Measurements from ENCODE around the gene CAMK1.

CAMK1 gene

DNA sequence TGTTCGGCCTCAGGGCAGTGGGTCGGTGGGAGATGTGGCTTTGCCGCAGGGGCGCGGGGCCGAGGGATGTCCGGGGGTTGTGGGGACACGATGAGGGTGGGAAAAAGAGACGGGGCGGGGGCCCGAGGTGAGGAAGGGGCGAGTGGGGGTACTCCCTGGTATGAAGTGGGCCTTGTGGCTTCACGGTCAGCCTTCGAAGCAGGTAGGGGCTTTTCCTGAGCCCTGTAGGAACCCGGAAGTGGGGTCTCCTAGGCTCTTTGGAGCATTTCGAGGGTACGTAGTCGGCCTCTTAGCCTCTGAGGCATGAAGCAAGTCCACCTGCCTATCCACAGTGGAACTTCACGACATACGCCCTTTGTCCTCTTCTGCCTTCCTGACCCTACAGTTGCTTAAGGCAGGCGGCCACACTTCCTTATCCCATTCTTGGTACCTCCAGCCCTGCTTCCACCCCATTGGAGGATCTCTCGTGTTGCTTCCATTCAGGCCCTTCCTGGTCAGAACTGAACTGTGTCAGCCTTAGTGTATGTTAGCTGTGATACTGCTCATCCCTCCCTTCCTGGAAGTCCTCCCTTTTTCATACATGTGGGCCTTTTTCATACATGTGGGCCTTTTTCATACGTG is 23.5 kb upstream of the CAMK1 start:
- DNase-seq (ENCODE audit: low spot score), result no peak

DNA sequence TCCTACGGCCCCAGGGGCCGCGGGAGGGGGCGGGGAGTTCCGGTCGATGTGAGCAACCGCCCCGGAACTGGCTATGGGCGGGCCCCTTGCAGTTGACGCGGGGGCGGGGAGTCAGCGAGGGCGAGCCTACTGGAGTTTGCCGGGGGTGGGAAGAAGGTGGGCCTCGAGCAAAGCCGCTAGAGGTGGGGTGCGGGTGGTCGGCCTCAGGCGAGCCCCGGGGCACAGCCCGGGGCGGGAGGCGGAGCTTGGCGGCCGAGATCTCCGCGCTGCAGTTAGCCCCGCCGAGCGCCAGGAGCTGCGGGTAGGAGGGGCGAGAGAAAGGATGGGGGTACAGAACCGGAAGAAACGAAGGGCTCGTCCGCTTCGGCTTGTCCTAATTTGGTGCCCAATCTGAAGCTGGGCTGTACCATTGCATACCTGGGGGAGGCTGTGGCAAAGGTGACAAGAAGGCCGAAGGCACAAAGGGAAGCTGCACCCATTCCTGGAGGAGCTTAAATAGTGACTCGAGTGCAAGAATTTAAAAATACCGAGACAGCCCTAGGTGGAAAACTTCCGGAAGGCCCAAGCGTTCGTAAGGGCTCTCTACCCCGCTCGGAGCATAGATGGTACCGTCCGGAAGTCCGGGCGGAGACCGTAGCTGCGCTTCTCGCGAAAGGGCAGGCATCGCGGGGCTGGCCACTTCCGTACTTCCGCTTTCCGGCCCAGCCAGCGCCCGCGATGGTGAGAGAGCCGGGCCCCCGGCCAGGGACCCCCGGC is 22.8 kb upstream of the CAMK1 start, which contains the start of the genes ARPC4 and TADA3:
TSS of gene ARPC4 (plus strand) at position 678 of the 756 bp plus-strand sequence. CDS start at position 718, 40 bp downstream.
TSS of gene TADA3 (minus strand) at position 69 of the 756 bp plus-strand sequence. CDS start 1,007 bp downstream, outside the sequence.
- DNase-seq (ENCODE audit: low spot score), result peak; percentile 97

- DNase-seq (ENCODE audit: low spot score), result no peak
These were observed 22.1 kb upstream of the CAMK1 start for GRCh38 chr3:9791790-9792404.

DNA sequence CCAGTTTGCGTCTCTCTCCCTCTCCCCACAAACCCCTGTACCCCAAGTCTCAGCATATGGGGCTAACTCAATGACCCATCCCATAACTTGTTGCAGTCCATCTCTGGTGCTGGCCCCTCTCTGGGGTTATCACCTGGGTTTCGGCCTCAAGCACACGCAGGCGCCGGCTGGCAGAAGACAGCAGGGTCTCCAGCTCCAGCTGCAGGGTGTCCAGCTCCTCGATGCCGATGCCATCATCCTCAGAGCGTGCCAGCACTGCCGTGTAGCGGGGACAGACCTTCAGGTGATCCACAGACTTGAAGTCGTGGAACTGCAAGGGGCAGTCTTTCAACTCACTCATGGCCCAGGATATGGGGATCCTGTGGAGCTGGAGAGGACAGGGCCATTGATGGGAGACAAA is 21.4 kb upstream of the CAMK1 start:
- no peak for DNase-seq (ENCODE audit: low spot score)

GRCh38 chr3:9787714-9788113 is 18.0 kb upstream of the CAMK1 start:
- no peak for DNase-seq (ENCODE audit: low spot score)

- no peak for DNase-seq (ENCODE audit: low spot score)
These were observed 17.3 kb upstream of the CAMK1 start for GRCh38 chr3:9786825-9787669.

GRCh38 chr3:9786209-9786739 is 16.5 kb upstream of the CAMK1 start:
- no peak for DNase-seq (ENCODE audit: low spot score)

DNA sequence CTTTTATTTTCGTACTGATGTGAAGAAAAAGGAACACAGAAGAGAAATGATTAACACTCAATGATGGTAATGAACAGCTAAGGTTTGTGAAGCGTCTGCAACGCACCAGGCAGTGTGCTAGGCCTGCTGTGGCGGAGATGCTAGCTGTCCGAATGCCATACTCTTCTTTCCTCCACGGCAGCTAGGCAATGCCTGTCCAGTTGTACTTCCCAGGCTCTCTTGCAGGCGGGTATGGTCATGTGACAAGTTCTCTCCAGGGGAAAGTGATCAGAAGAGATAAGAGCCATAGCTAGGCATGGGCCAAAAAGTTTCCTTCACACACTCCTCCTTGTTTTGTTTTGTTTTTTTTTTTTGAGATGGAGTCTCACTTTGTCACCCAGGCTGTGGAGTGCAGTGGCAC is 15.9 kb upstream of the CAMK1 start:
- DNase-seq (ENCODE audit: low spot score), result no peak

- DNase-seq (ENCODE audit: low spot score), result no peak
These were observed 15.2 kb upstream of the CAMK1 start for GRCh38 chr3:9784965-9785364.

GRCh38 chr3:9783954-9784353 is 14.2 kb upstream of the CAMK1 start:
- peak; percentile 62 for DNase-seq (ENCODE audit: low spot score)

DNA sequence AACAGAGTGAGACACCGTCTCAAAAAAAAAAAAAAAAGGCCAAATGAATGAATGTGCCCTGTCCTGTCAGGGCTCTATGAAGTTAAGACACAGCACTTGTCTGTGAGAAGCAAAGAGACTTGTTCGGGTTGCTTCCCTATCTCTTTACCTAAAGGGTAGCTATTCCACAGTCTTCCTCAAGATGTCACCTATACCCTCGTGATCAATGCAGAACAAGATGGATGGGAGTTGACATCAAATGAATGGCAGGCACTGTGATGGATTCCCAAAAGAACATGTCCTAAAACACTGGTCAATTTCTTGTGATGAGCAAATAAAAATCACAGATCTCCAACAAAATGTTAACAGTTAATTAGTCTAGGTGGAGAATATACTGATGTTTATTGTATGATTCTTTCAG is 13.0 kb upstream of the CAMK1 start:
- DNase-seq (ENCODE audit: low spot score), result peak; percentile 52

GRCh38 chr3:9781978-9782603 is 12.3 kb upstream of the CAMK1 start:
- DNase-seq (ENCODE audit: low spot score), result no peak

- no peak for DNase-seq (ENCODE audit: low spot score)
These were observed 11.8 kb upstream of the CAMK1 start for GRCh38 chr3:9781551-9781950.

DNA sequence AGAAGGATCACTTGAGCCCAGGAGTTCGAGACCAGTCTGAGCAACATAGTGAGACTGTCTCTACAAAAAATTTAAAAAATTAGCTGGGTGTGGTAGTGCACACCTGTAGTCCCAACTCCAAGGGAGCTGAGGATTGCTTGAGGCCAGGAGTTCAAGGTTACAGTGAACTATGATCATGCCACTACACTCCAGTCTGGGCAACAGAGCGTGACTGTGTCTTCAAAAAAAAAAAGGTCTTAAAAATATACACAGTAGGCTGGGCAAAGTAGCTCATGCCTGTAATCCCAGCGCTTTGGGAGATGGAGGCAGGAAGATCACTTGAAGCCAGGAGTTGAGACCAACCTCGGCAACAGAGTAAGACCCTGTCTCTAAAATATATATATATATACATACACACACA is 11.2 kb upstream of the CAMK1 start:
- DNase-seq (ENCODE audit: low spot score), result no peak

- DNase-seq (ENCODE audit: low spot score), result no peak
These were observed 10.7 kb upstream of the CAMK1 start for GRCh38 chr3:9780458-9780812.

DNA sequence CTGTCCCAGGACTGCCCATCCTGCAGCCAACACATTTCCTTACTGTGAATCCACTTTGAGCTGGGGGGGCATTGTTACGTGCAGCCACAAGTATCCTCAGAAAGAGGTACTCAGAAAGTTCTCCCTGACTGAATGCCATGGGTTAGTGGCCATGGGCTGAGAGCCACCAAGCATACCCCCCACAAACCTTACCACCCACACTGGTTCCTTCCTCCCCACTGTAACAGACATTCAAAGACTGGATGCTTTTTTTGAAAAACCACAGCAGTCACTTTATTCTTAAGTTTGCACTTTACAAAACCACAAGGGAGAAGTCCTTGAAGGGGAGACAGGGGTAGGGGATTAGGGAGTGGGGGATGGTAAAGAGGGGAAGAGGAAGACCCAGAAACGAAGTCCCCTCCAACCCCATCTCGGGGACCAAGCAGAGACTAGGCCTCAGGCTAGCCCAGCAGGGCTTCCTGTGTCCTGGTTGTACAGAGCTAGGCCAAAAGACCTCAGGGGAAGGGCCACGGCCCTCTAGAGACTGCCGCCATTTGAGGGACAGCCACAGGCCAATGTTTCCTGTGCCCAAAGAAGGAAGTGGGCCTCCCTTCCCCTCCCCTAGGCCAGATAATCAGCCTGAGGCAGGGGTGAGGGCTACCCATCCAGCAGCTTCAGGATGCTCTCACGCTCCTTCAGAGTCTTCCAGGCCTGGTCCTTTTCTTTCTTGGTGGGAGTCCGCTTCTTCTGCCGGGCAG is 10.1 kb upstream of the CAMK1 start:
- DNase-seq (ENCODE audit: low spot score), result peak; percentile 71

DNA sequence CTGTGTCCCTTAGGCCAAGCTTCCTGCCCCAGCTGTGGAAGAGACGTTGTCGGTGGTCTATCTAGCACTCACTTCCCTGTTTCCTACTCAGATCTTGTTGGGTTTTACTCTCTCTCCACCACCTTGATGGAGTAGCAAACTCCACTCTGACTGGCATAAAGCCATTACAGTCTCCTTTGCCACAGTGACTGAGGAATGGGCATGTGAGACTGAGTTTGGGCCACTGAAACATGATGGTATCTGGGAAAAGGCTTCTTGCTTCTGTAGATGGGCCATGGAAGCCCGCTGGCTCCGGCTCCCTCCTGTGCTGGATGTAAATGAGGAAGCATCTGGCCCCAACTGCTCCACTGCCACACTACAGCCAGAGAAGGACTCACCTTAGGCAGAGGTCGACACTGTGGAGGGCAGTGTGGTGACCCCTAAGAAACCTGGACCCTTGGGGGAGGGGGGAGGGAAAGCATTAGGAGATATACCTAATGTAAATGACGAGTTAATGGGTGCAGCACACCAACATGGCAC is 9.4 kb upstream of the CAMK1 start:
- DNase-seq (ENCODE audit: low spot score), result no peak

DNA sequence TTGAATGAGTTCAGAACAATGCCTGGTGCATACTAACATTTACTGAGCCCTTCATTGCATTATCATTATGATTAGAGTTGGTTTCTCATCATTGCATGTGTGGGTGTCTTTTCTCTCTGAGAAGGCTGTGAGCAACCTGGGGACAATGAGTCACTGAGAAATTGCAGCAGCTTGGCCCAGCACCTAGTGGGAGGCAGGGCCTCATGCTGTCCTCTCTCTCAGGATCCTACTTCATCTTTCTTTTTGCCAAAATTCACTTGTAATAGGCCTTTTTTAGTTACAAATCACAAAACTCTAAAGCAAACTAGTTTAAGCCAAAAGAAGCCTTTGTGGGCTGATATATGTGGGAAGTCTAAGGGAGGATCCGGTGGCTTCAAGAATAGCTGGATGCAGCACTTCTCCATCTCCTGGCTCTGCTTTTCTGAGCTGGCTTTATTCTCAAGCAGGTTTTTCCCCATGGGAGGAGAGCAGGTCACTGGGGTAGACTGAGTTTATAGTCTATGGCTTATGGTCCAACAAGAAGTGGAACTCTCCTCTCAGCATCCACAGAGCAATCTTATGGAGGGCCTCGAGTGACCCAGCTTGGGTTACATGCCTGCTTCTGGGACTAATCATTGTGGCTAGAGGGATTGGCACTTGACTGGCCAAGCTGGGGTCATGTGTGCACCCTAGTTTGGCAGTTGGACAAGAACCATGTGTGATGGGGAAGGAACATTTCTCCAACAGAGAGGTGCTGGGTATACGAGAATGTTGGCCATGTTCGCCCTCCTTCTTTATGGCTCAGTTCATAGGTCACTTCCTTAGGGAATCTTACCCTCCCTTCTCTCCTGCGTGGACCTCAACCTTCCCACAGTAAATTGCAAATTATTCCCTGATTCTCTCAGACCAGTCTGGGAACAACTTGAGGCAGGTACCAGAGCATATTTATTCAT is 8.7 kb upstream of the CAMK1 start:
- DNase-seq (ENCODE audit: low spot score), result peak; percentile 78

DNA sequence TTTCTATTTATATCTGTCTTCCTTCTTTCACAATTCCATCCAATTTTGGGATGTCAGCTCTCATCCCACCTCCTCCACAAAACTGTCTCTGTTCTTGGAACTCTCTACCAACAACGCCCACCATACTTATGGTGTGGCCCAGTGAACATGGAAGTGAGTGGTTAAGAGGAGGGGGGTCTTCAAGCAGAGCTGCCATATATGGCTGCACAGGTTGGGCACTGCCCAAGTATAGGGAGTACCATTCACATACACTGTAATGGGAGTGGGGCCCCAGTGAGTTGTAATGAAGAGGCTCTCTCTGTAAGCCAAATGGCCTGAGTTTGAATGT is 7.9 kb upstream of the CAMK1 start:
- DNase-seq (ENCODE audit: low spot score), result peak; percentile 58

All from Ammon's horn (tissue), 1 donor.